Keratinocyte (primary cell): Measurements from ENCODE around the gene DNAH10. TPM values are rescaled to one million over a fixed set of nuclear protein-coding genes. Genes with fewer than 3 reads are reported as not detected.

Experiments used
- DNase-seq: peaks from one replicate; pipeline ENCODE4 v3.0.0-alpha.2; 2011; ENCODE audit warnings: low read depth, missing footprints, low spot score
- FAIRE-seq: peaks from 2 replicates; lab custom pipeline; 2011; peaks lifted over from hg19 to GRCh38; lab: Jason Lieb, UNC
- H2AFZ ChIP-seq: 2 replicates; pipeline ENCODE4 v1.6.0; 2012; ENCODE audit warnings: low read length, control low read depth, inconsistent platforms; ENCODE audit not compliant: control insufficient read depth
- H3K27ac ChIP-seq: 2 replicates; pipeline ENCODE4 v1.5.1; 2011; ENCODE audit warnings: low read length; ENCODE audit not compliant: control insufficient read depth, insufficient read depth
- H3K27me3 ChIP-seq: 3 replicates; pipeline ENCODE4 v1.6.0; 2011; ENCODE audit warnings: low read length; ENCODE audit not compliant: control insufficient read depth, insufficient read depth; ENCODE audit errors: extremely low read depth
- H3K36me3 ChIP-seq, 2 experiments: 2 replicates in 1 of 2; 3 replicates in 1 of 2; pipeline ENCODE4 v1.5.1; 2011; ENCODE audit warnings: low read length in 2 of 2, mild to moderate bottlenecking in 1 of 2; ENCODE audit not compliant: control insufficient read depth in 2 of 2, insufficient read depth in 2 of 2; ENCODE audit errors: extremely low read depth in 1 of 2
- H3K4me1 ChIP-seq: 3 replicates; pipeline ENCODE4 v1.5.1; 2011; ENCODE audit warnings: low read length; ENCODE audit not compliant: control insufficient read depth, insufficient read depth; ENCODE audit errors: extremely low read depth
- H3K4me2 ChIP-seq: 3 replicates; pipeline ENCODE4 v1.6.0; 2011; ENCODE audit warnings: low read depth, low read length; ENCODE audit not compliant: control insufficient read depth, insufficient read depth; ENCODE audit errors: extremely low read depth
- H3K4me3 ChIP-seq, 3 experiments: fragments of 200-600 bp in 1 of 3; sonication (generic) in 1 of 3; 2 replicates in 2 of 3; 3 replicates in 1 of 3; pipeline ENCODE4 v1.5.1; 2011 to 2016; ENCODE audit warnings: low read length in 3 of 3, mild to moderate bottlenecking in 3 of 3, control low read depth in 2 of 3, inconsistent platforms in 1 of 3, low read depth in 1 of 3, mixed read lengths in 1 of 3, mixed run types in 1 of 3, moderate library complexity in 1 of 3; ENCODE audit not compliant: control insufficient read depth in 2 of 3, insufficient read depth in 2 of 3; ENCODE audit errors: extremely low read depth in 1 of 3
- H3K79me2 ChIP-seq: 2 replicates; pipeline ENCODE4 v1.6.0; 2012; ENCODE audit warnings: low read length; ENCODE audit not compliant: control insufficient read depth, insufficient read depth
- H3K9ac ChIP-seq: 3 replicates; pipeline ENCODE4 v1.6.0; 2011; ENCODE audit warnings: low read length; ENCODE audit not compliant: control insufficient read depth, insufficient read depth; ENCODE audit errors: extremely low read depth
- H3K9me1 ChIP-seq: 3 replicates; pipeline ENCODE4 v1.6.0; 2011; ENCODE audit warnings: low read length; ENCODE audit not compliant: control insufficient read depth, insufficient read depth; ENCODE audit errors: extremely low read depth
- H3K9me3 ChIP-seq: 2 replicates; pipeline ENCODE4 v1.5.1; 2012; ENCODE audit warnings: low read depth, low read length; ENCODE audit not compliant: control insufficient read depth
- H4K20me1 ChIP-seq: 3 replicates; pipeline ENCODE4 v1.6.0; 2011; ENCODE audit warnings: low read length; ENCODE audit not compliant: control insufficient read depth, insufficient read depth; ENCODE audit errors: extremely low read depth
- EZH2 ChIP-seq: IDR thresholded peaks from one replicate; pipeline ENCODE4 v1.6.1; 2012; ENCODE audit warnings: inconsistent platforms, mild to moderate bottlenecking, low read length, moderate library complexity
- dilution Hi-C: fragments of 300-500 bp; cut with MboI; formaldehyde crosslinking; loops from one replicate; pipeline ENCODE4 v1.7.0; 2020; ENCODE audit warnings: low sequenced_read_pairs; ENCODE audit not compliant: extremely low pct_ligation_motif_present
- polyA plus RNA-seq, 5 experiments: library from polyadenylated mRNA; depleted of rRNA in 3 of 5; stranded (reverse) in 3 of 5; stranded (forward) in 1 of 5; unstranded in 1 of 5; fragments of >200 nt; gene quantifications; 1 replicate in 1 of 5; 2 replicates in 3 of 5; 3 replicates in 1 of 5; pipeline versions ENCODE4 v1.2.1 to v1.2.3, GENCODE V29; 2011 to 2012; ENCODE audit warnings: missing spikeins in 2 of 5, low read depth in 1 of 5, low replicate concordance in 1 of 5
- TF ChIP-seq, protein P1 (sequence below), 3 experiments: IDR thresholded peaks in 1 of 3; conservative IDR thresholded peaks in 1 of 3; optimal IDR thresholded peaks in 1 of 3; 2 replicates in 2 of 3; 3 replicates in 1 of 3; pipeline versions ENCODE3 to v1.5.1; 2011; ENCODE audit warnings: low read length in 3 of 3, mild to moderate bottlenecking in 3 of 3, moderate library complexity in 2 of 3, control low read depth in 1 of 3, inconsistent platforms in 1 of 3; ENCODE audit not compliant: insufficient read depth in 2 of 3; ENCODE audit errors: extremely low read depth in 1 of 3

The DNAH10 gene
- polyA plus RNA-seq, 1 donor (not counting 4 experiments of a cell fraction or from before 2014, with no cell fraction given): 0.08 TPM

DNA sequence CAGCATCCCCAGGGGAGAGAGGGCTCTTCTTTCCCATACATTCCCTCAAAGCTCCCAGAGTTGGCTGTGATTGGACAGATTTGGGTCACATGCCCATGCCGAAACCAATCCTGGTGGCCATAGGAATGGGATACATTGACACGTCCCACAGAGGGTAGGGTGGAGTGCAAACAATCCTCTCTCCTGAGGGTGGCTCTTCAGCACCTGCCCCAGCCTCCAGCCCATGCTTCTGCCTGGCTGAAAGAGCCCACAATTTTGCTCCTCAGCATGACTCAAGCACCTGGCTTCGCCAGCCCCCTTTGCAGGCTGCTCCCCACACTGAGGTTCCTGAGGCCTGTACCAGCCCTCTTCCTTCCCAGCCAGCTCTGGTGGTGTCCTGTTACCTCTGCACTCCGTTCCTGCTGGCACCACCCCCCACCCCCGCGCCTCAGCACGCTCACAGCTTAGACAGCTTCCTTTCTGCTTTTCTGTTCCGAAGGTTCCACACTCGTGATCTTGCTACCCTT, 138.8 kb downstream of the DNAH10 start:
- no peak for FAIRE-seq
- dilution Hi-C loops: no loop called here
- Histone ChIP-seq H3K4me3 (no peak overlapping the region), H3K4me1 (peaks cover 3% of the 10 kb centered on the region), H3K9ac (no peak overlapping the region), H3K79me2 (no peaks in the 10 kb centered on the region), H3K27ac (no peak overlapping the region), H3K9me1 (no peaks in the 10 kb centered on the region), H3K9me3 (no peaks in the 10 kb centered on the region), H4K20me1 (no peaks in the 10 kb centered on the region), H3K4me2 (no peak overlapping the region), H3K36me3 (no peaks in the 10 kb centered on the region), H3K27me3 (peaks cover 30% of the 10 kb centered on the region), H2AFZ (no peak overlapping the region)
- TF ChIP-seq EZH2: no peak
- TF ChIP-seq, protein P1, sequence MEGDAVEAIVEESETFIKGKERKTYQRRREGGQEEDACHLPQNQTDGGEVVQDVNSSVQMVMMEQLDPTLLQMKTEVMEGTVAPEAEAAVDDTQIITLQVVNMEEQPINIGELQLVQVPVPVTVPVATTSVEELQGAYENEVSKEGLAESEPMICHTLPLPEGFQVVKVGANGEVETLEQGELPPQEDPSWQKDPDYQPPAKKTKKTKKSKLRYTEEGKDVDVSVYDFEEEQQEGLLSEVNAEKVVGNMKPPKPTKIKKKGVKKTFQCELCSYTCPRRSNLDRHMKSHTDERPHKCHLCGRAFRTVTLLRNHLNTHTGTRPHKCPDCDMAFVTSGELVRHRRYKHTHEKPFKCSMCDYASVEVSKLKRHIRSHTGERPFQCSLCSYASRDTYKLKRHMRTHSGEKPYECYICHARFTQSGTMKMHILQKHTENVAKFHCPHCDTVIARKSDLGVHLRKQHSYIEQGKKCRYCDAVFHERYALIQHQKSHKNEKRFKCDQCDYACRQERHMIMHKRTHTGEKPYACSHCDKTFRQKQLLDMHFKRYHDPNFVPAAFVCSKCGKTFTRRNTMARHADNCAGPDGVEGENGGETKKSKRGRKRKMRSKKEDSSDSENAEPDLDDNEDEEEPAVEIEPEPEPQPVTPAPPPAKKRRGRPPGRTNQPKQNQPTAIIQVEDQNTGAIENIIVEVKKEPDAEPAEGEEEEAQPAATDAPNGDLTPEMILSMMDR (optimal IDR thresholded peaks at IDR 0.05 in 1 of 3, IDR thresholded peaks at IDR 0.05 in 1 of 3, conservative IDR thresholded peaks at IDR 0.05 in 1 of 3; ENCODE audit: extremely low read depth in 1 of 3, insufficient read depth in 2 of 3, low read length in 3 of 3): no peak
- no peak for DNase-seq

DNA sequence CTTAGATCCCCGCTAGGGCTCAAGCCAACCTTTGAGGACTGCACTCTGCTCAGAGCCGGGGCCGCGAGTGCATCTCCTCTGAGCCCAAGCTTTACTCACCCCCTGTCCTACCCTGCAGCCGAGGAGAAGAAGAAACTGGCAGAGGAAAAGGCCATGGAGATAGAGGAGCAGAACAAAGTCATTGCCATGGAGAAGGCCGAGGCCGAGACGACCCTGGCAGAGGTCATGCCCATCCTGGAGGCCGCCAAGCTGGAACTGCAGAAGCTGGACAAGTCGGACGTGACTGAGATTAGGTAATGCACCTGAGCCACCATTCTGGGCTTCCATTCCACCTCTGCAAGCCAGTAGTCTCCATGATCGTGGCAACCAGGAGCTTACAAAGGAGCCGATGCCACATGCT, 140.7 kb downstream of the DNAH10 start:
- no peak overlapping the region for H2AFZ ChIP-seq
- TF ChIP-seq EZH2: no peak
- TF ChIP-seq, protein P1 (optimal IDR thresholded peaks at IDR 0.05 in 1 of 3, IDR thresholded peaks at IDR 0.05 in 1 of 3, conservative IDR thresholded peaks at IDR 0.05 in 1 of 3; ENCODE audit: extremely low read depth in 1 of 3, insufficient read depth in 2 of 3, low read length in 3 of 3): no peak
- DNase-seq: no peak
- no peak overlapping the region for H3K4me2 ChIP-seq
- H3K27me3 ChIP-seq: peaks cover 27% of the 10 kb centered on the region
- no peaks in the 10 kb centered on the region for H4K20me1 ChIP-seq
- H3K4me3 ChIP-seq: no peak overlapping the region
- FAIRE-seq: no peak
- dilution Hi-C loops: no loop called here
- H3K79me2 ChIP-seq: no peaks in the 10 kb centered on the region
- H3K27ac ChIP-seq: no peak overlapping the region
- H3K36me3 ChIP-seq: no peaks in the 10 kb centered on the region
- peaks cover 7% of the 10 kb centered on the region for H3K4me1 ChIP-seq
- H3K9me1 ChIP-seq: no peaks in the 10 kb centered on the region
- no peaks in the 10 kb centered on the region for H3K9me3 ChIP-seq
- H3K9ac ChIP-seq: no peak overlapping the region
